Parathyroid adenoma (tissue), 2 donors: ENCODE results near the gene PHAX.

Experiments
- H2AFZ ChIP-seq: fragments of 300-600 bp; sonication (generic); one replicate; pipeline ENCODE4 v1.7.0; 2017; ENCODE audit warnings: antibody characterized with exemption, mild to moderate bottlenecking
- H3K27ac ChIP-seq: fragments of 300-600 bp; sonication (generic); one replicate; pipeline ENCODE4 v1.7.0; 2017
- H3K27me3 ChIP-seq: fragments of 300-600 bp; sonication (generic); one replicate; pipeline ENCODE4 v1.7.0; 2017; ENCODE audit warnings: low read length; ENCODE audit not compliant: control insufficient read depth, insufficient read depth
- H3K36me3 ChIP-seq: fragments of 300-600 bp; sonication (generic); one replicate; pipeline ENCODE4 v1.7.0; 2017; ENCODE audit warnings: low read length; ENCODE audit not compliant: control insufficient read depth, insufficient read depth
- H3K4me1 ChIP-seq: fragments of 300-600 bp; sonication (generic); one replicate; pipeline ENCODE4 v1.7.0; 2017; ENCODE audit warnings: control low read depth
- H3K4me2 ChIP-seq: fragments of 300-600 bp; sonication (generic); one replicate; pipeline ENCODE4 v1.7.0; 2017; ENCODE audit warnings: low read length
- H3K4me3 ChIP-seq: fragments of 300-600 bp; sonication (generic); one replicate; pipeline ENCODE4 v1.7.0; 2017; ENCODE audit warnings: low read depth, low read length
- H3K79me2 ChIP-seq: fragments of 300-600 bp; sonication (generic); one replicate; pipeline ENCODE4 v1.7.0; 2017; ENCODE audit warnings: control low read depth
- H3K9ac ChIP-seq: fragments of 300-600 bp; sonication (generic); one replicate; pipeline ENCODE4 v1.7.0; 2017; ENCODE audit warnings: mild to moderate bottlenecking
- H3K9me3 ChIP-seq: fragments of 300-600 bp; sonication (generic); one replicate; pipeline ENCODE4 v1.7.0; 2017; ENCODE audit warnings: low read length; ENCODE audit not compliant: control insufficient read depth
- TF ChIP-seq, protein P1 (sequence below): fragments of 300-600 bp; sonication (generic); IDR thresholded peaks from one replicate; pipeline ENCODE4 v1.7.0; 2017; ENCODE audit warnings: antibody characterized with exemption, mild to moderate bottlenecking
- donor health status: primary hyperparathyroidism.

The PHAX gene

DNA sequence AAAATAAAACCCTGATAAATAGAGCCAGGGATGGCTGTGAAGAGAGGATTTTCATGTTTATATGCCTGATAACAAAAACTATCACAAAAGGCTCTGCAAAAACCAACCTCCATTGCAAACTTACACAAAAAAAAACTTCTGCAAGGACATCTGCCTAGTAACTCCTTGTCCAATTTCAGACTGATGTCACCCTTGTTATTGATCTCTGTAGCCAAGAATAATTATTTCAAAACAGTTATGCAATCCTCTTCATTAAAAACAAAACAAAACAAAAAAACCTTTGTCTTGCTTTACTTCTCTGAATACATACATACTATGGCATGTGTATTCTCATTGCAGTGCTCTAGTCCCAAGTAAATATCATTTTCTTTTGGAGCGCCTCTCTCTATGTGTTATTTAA, 49.7 kb downstream of the PHAX start:
- TF ChIP-seq, protein P1, sequence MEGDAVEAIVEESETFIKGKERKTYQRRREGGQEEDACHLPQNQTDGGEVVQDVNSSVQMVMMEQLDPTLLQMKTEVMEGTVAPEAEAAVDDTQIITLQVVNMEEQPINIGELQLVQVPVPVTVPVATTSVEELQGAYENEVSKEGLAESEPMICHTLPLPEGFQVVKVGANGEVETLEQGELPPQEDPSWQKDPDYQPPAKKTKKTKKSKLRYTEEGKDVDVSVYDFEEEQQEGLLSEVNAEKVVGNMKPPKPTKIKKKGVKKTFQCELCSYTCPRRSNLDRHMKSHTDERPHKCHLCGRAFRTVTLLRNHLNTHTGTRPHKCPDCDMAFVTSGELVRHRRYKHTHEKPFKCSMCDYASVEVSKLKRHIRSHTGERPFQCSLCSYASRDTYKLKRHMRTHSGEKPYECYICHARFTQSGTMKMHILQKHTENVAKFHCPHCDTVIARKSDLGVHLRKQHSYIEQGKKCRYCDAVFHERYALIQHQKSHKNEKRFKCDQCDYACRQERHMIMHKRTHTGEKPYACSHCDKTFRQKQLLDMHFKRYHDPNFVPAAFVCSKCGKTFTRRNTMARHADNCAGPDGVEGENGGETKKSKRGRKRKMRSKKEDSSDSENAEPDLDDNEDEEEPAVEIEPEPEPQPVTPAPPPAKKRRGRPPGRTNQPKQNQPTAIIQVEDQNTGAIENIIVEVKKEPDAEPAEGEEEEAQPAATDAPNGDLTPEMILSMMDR = no peak
- Histone ChIP-seq H3K9me3 (no peaks in the 10 kb centered on the region), H3K4me2 (no peak overlapping the region), H3K4me1 (no peaks in the 10 kb centered on the region), H2AFZ (no peak overlapping the region), H3K27me3 (no peaks in the 10 kb centered on the region), H3K36me3 (no peaks in the 10 kb centered on the region), H3K27ac (no peak overlapping the region), H3K79me2 (no peaks in the 10 kb centered on the region), H3K9ac (no peak overlapping the region), H3K4me3 (no peak overlapping the region)

DNA sequence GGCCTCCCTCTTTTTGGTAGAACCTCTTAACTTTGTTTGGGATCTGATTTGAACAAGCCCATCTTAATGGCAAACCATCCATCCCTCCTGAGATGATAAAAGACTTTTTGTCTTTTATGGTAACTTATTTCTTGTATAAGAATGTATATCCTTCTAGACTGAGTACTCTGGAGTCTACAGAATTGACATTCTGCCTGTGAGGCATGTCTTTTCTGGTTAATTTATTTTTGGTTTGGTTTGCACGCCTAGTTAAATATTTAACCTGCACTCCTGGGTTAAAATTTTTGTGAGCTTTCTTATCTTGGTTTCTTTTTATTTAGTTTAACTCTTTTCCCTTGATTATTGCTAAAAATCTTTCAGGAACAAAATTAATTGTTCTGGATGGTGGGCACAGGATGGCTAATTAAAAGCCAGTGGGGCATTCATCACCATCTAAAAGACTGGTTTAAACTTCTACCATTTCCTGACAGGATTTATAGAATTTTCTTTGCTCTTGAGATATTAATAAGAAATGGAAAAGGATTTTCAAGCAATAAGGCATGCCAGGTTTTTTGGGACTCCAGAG, 50.3 kb downstream of the PHAX start:
- no peak overlapping the region for H3K4me3 ChIP-seq
- no peak overlapping the region for H3K9ac ChIP-seq
- no peak overlapping the region for H3K27ac ChIP-seq

DNA sequence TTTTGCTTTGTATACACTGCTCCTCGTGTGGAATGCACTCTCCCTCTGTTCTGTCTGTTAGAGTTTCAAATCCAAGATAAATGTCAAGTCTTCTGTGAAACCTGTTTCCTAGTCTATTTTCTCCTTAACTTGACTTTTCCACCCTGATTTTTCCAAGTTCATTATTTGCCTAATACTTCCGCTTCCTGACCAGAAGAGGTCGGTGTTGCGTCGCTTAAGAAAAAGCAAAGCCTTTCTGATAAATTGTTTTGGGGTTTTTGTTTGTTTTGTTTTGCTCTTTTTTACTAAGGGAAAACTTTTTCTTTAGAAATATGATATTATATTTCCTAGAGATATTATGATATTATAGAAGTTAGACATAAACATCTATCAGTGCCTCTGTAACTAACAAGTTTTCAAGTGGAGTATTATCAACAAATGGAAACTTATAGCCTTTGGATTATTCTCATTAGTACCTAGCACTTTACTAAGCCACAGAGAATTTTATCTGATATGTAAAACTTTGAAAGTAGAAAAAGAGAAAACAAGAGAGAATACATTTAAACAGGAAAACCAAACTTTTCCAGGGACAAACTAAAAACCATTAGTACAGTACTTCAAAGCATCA, 55.8 kb downstream of the PHAX start:
- Histone ChIP-seq H3K4me1 (no peaks in the 10 kb centered on the region), H3K79me2 (no peaks in the 10 kb centered on the region), H3K4me3 (no peak overlapping the region), H3K9me3 (no peaks in the 10 kb centered on the region), H3K9ac (no peak overlapping the region), H3K27me3 (no peaks in the 10 kb centered on the region), H3K27ac (no peak overlapping the region), H3K36me3 (no peaks in the 10 kb centered on the region), H2AFZ (no peak overlapping the region), H3K4me2 (no peak overlapping the region)
- TF ChIP-seq, protein P1 = peak; percentile 75

More for the DNA sequence above, 50.3 kb downstream of the PHAX start:
- Histone ChIP-seq H3K4me2 (no peak overlapping the region), H2AFZ (no peak overlapping the region), H3K9me3 (no peaks in the 10 kb centered on the region), H3K4me1 (no peaks in the 10 kb centered on the region), H3K36me3 (no peaks in the 10 kb centered on the region), H3K27me3 (no peaks in the 10 kb centered on the region), H3K79me2 (no peaks in the 10 kb centered on the region)
- TF ChIP-seq, protein P1 = no peak

DNA sequence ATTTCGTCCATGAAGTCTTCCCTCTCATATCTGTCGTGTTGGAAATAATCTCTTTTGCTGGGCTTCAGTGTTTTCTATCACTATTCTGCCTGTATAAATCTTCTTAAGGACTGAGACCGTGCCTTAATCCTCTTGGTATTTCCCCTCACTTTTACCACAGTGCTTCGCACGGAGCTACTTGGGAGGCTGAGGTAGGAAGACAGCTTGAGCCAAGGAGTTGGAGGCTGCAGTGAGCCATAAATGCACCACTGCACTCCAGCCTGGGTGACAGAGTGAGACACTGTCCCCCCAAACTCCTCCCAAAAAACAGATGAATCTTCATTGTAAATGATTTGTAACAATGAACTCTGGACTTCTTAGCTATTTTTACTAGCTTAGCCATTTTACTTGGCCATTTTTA, 57.8 kb downstream of the PHAX start:
- no peaks in the 10 kb centered on the region for H3K9me3 ChIP-seq
- no peak overlapping the region for H2AFZ ChIP-seq
- H3K36me3 ChIP-seq = no peaks in the 10 kb centered on the region
- H3K27me3 ChIP-seq = no peaks in the 10 kb centered on the region
- TF ChIP-seq, protein P1 = no peak
- no peak overlapping the region for H3K27ac ChIP-seq
- H3K79me2 ChIP-seq = no peaks in the 10 kb centered on the region
- H3K9ac ChIP-seq = no peak overlapping the region
- H3K4me3 ChIP-seq = no peak overlapping the region
- no peaks in the 10 kb centered on the region for H3K4me1 ChIP-seq
- no peak overlapping the region for H3K4me2 ChIP-seq
